COLO829 (cell line): Measurements from ENCODE around the gene IL13RA1.
"Not testable (repeated sequence)": the region's sequence is repeated elsewhere in the genome, so short reads cannot be mapped to it uniquely, and the experiment has no call there.

Experiments used
- DNase-seq: peaks from one replicate; pipeline ENCODE4 v3.0.0; 2012; ENCODE audit warnings: low spot score

The IL13RA1 gene

GRCh38 chrX:118780509-118780908 lies 53.1 kb downstream of the IL13RA1 start:
- no peak for DNase-seq

- DNase-seq = no peak
These were observed 53.5 kb downstream of the IL13RA1 start for GRCh38 chrX:118780911-118781310.

- DNase-seq = peak; percentile 16
These were observed 68.3 kb downstream of the IL13RA1 start for GRCh38 chrX:118795528-118796280.

GRCh38 chrX:118802857-118803256 lies 75.5 kb downstream of the IL13RA1 start:
- DNase-seq = no peak

- DNase-seq = peak; percentile 33
These were observed 80.0 kb downstream of the IL13RA1 start for GRCh38 chrX:118807151-118808017.

- DNase-seq = not testable (repeated sequence)
These were observed 89.9 kb downstream of the IL13RA1 start for GRCh38 chrX:118817257-118817656.

- DNase-seq = peak; percentile 25
These were observed 96.1 kb downstream of the IL13RA1 start, which contains the start of gene ZCCHC12 for GRCh38 chrX:118823263-118824172. Gene ZCCHC12, plus strand, starts transcription at chrX:118823824. Its CDS starts 1,421 bp downstream, at chrX:118825245.

GRCh38 chrX:118824173-118824730 lies 96.8 kb downstream of the IL13RA1 start:
- DNase-seq = no peak

GRCh38 chrX:118825227-118825626 lies 97.8 kb downstream of the IL13RA1 start:
- DNase-seq = no peak

- peak; percentile 53 for DNase-seq
These were observed 112.0 kb downstream of the IL13RA1 start for GRCh38 chrX:118839334-118839958.
